IPS-20b (cell line): ENCODE measurements around the gene SRGAP1.

ENCODE experiments used
- H3K27ac ChIP-seq: one replicate; pipeline ENCODE4 v1.5.1; 2013; ENCODE audit warnings: low read length
- H3K27me3 ChIP-seq: 2 replicates; pipeline ENCODE4 v1.6.1; 2013; ENCODE audit warnings: mild to moderate bottlenecking, low read length, inconsistent platforms; ENCODE audit not compliant: insufficient read depth
- H3K36me3 ChIP-seq: 2 replicates; pipeline ENCODE4 v1.6.1; 2013; ENCODE audit warnings: low read depth, mild to moderate bottlenecking, inconsistent platforms, low read length, moderate library complexity; ENCODE audit not compliant: insufficient read depth
- H3K4me1 ChIP-seq: 2 replicates; pipeline ENCODE4 v1.6.1; 2013; ENCODE audit warnings: mild to moderate bottlenecking, control low read depth, inconsistent platforms, low read length, moderate library complexity; ENCODE audit not compliant: insufficient read depth
- H3K4me3 ChIP-seq: 2 replicates; pipeline ENCODE4 v1.5.1; 2013; ENCODE audit warnings: mild to moderate bottlenecking, low read length, inconsistent platforms
- H3K9ac ChIP-seq: 2 replicates; pipeline ENCODE4 v1.6.1; 2013; ENCODE audit warnings: low read depth, mild to moderate bottlenecking, inconsistent platforms, low read length, moderate library complexity
- H3K9me3 ChIP-seq: 2 replicates; pipeline ENCODE4 v1.6.1; 2013; ENCODE audit warnings: mild to moderate bottlenecking, low read depth, low read length, inconsistent platforms; ENCODE audit not compliant: insufficient read depth

The SRGAP1 gene

GRCh38 chr12:63844391-63845341 is at the start of gene SRGAP1:
Gene SRGAP1 (plus strand): TSS chr12:63844700. CDS start chr12:63844817, 117 bp downstream.
- no peaks in the 10 kb centered on the region for H3K9me3 ChIP-seq
- peaks cover 16% of the 10 kb centered on the region; the same call in 1 of the 2 replicates for H3K27me3 ChIP-seq
- no peaks in the 10 kb centered on the region for H3K36me3 ChIP-seq
- H3K27ac ChIP-seq, result no peak within 1 kb of the TSS
- peak within 1 kb of the TSS; percentile 98 for H3K4me3 ChIP-seq
- H3K9ac ChIP-seq, result peak within 1 kb of the TSS; percentile 84
- peaks cover 6% of the 10 kb centered on the region; the same call in 1 of the 2 replicates for H3K4me1 ChIP-seq

GRCh38 chr12:63795032-63795687 is 49.3 kb upstream of the SRGAP1 start:
- Histone ChIP-seq H3K4me3 (no peak overlapping the region), H3K27me3 (no peaks in the 10 kb centered on the region), H3K9ac (no peak overlapping the region), H3K9me3 (no peaks in the 10 kb centered on the region), H3K36me3 (peaks cover 22% of the 10 kb centered on the region), H3K27ac (no peak overlapping the region), H3K4me1 (no peaks in the 10 kb centered on the region)

GRCh38 chr12:63795944-63796343 is 48.6 kb upstream of the SRGAP1 start:
- Histone ChIP-seq H3K4me1 (no peaks in the 10 kb centered on the region), H3K36me3 (peaks cover 14% of the 10 kb centered on the region), H3K9me3 (no peaks in the 10 kb centered on the region), H3K9ac (no peak overlapping the region), H3K27me3 (no peaks in the 10 kb centered on the region), H3K27ac (no peak overlapping the region), H3K4me3 (no peak overlapping the region)

GRCh38 chr12:63802012-63802608 is 42.4 kb upstream of the SRGAP1 start:
- Histone ChIP-seq H3K27me3 (no peaks in the 10 kb centered on the region), H3K9me3 (no peaks in the 10 kb centered on the region), H3K4me1 (no peaks in the 10 kb centered on the region), H3K9ac (no peak overlapping the region), H3K4me3 (no peak overlapping the region), H3K27ac (no peak overlapping the region), H3K36me3 (peaks cover 13% of the 10 kb centered on the region)

- no peaks in the 10 kb centered on the region for H3K9me3 ChIP-seq
- no peak overlapping the region for H3K4me3 ChIP-seq
- no peak overlapping the region for H3K27ac ChIP-seq
- peaks cover 24% of the 10 kb centered on the region for H3K36me3 ChIP-seq
- no peaks in the 10 kb centered on the region for H3K4me1 ChIP-seq
- H3K27me3 ChIP-seq, result no peaks in the 10 kb centered on the region
- no peak overlapping the region for H3K9ac ChIP-seq
Observed at GRCh38 chr12:63804746-63805145, 39.8 kb upstream of the SRGAP1 start.

- Histone ChIP-seq H3K27ac (no peak overlapping the region), H3K4me3 (no peak overlapping the region), H3K27me3 (no peaks in the 10 kb centered on the region), H3K36me3 (peaks cover 24% of the 10 kb centered on the region), H3K9me3 (no peaks in the 10 kb centered on the region), H3K9ac (no peak overlapping the region), H3K4me1 (no peaks in the 10 kb centered on the region)
Observed at GRCh38 chr12:63805704-63806672, 38.5 kb upstream of the SRGAP1 start.

GRCh38 chr12:63808631-63809030 is 35.9 kb upstream of the SRGAP1 start:
- H3K9ac ChIP-seq, result no peak overlapping the region
- H3K27ac ChIP-seq, result no peak overlapping the region
- H3K4me3 ChIP-seq, result no peak overlapping the region
- peaks cover 24% of the 10 kb centered on the region for H3K36me3 ChIP-seq
- H3K27me3 ChIP-seq, result no peaks in the 10 kb centered on the region
- H3K9me3 ChIP-seq, result no peaks in the 10 kb centered on the region
- no peaks in the 10 kb centered on the region for H3K4me1 ChIP-seq

GRCh38 chr12:63809566-63809965 is 34.9 kb upstream of the SRGAP1 start:
- Histone ChIP-seq H3K4me1 (no peaks in the 10 kb centered on the region), H3K9me3 (no peaks in the 10 kb centered on the region), H3K27ac (no peak overlapping the region), H3K4me3 (no peak overlapping the region), H3K36me3 (peaks cover 24% of the 10 kb centered on the region), H3K9ac (no peak overlapping the region), H3K27me3 (no peaks in the 10 kb centered on the region)

- Histone ChIP-seq H3K9ac (no peak overlapping the region), H3K4me3 (no peak overlapping the region), H3K9me3 (no peaks in the 10 kb centered on the region), H3K27me3 (no peaks in the 10 kb centered on the region), H3K27ac (no peak overlapping the region), H3K36me3 (peaks cover 11% of the 10 kb centered on the region; the same call in 1 of the 2 replicates), H3K4me1 (no peaks in the 10 kb centered on the region)
Observed at GRCh38 chr12:63811334-63811733, 33.2 kb upstream of the SRGAP1 start.

GRCh38 chr12:63811755-63812154 is 32.7 kb upstream of the SRGAP1 start:
- H3K27ac ChIP-seq, result no peak overlapping the region
- H3K9ac ChIP-seq, result no peak overlapping the region
- H3K9me3 ChIP-seq, result no peaks in the 10 kb centered on the region

More at GRCh38 chr12:63811755-63812154, 32.7 kb upstream of the SRGAP1 start:
- no peaks in the 10 kb centered on the region for H3K27me3 ChIP-seq
- peaks cover 11% of the 10 kb centered on the region; the same call in 1 of the 2 replicates for H3K36me3 ChIP-seq
- H3K4me1 ChIP-seq, result no peaks in the 10 kb centered on the region
- H3K4me3 ChIP-seq, result no peak overlapping the region
